Measurements from ENCODE around the gene DMD. TPM values are rescaled to one million over a fixed set of nuclear protein-coding genes. Genes with fewer than 3 reads are reported as not detected.

DMD gene
- polyA plus RNA-seq, 3 donors: 0.23 TPM; not detected in 2

- no peak for TF ChIP-seq CTCF (IDR thresholded peaks at IDR 0.05)
- Mint-ChIP-seq H3K4me3 (no peak overlapping the region), H3K27me3 (ENCODE audit: low read depth in 3 of 3) (peaks cover 0 to 3% (median 0%) of the 10 kb centered on the region in 3 donors), H3K4me1 (no peaks in the 10 kb centered on the region), H3K36me3 (no peaks in the 10 kb centered on the region), H3K9me3 (peaks cover 0 to 7% (median 2%) of the 10 kb centered on the region in 7 donors), H3K27ac (no peak overlapping the region)
- H3K9me3 ChIP-seq (replicated peaks in 1 of 2; ENCODE audit: control insufficient read depth in 1 of 2, insufficient read depth in 1 of 2, low read length in 2 of 2): no peaks in the 10 kb centered on the region
- intact Hi-C loops (cut with micrococcal nuclease): no loop called here
- H3K4me1 ChIP-seq (ENCODE audit: control insufficient read depth in 1 of 2, insufficient read depth in 2 of 2, low read length in 2 of 2): no peaks in the 10 kb centered on the region
- H4K20me1 ChIP-seq (ENCODE audit: insufficient read depth, low read length): no peaks in the 10 kb centered on the region
- H3K4me2 ChIP-seq (replicated peaks; ENCODE audit: extremely low read depth, low read length, poor library complexity, severe bottlenecking): no peak overlapping the region
- H3K27me3 ChIP-seq (ENCODE audit: control insufficient read depth in 2 of 2, insufficient read depth in 2 of 2, low read length in 2 of 2): no peaks in the 10 kb centered on the region
- DNase-seq: no peak
- H3K4me3 ChIP-seq (replicated peaks in 1 of 3; ENCODE audit: low read depth in 2 of 3, low read length in 3 of 3): no peak overlapping the region
- no peak overlapping the region for H3K27ac ChIP-seq (ENCODE audit: low read depth in 1 of 2, low read length in 2 of 2)
- no peak overlapping the region for H3K9ac ChIP-seq (ENCODE audit: insufficient read depth, low read length, poor library complexity, severe bottlenecking)
- no peaks in the 10 kb centered on the region for H3K36me3 ChIP-seq (replicated peaks in 1 of 2; ENCODE audit: control insufficient read depth in 1 of 2, insufficient read depth in 2 of 2, low read length in 2 of 2)
- H2AFZ ChIP-seq (ENCODE audit: insufficient read depth, low read depth, low read length, poor library complexity, severe bottlenecking): no peak overlapping the region
- H3K79me2 ChIP-seq (ENCODE audit: insufficient read depth, low read length): no peaks in the 10 kb centered on the region
- WGBS (ENCODE audit: insufficient coverage): 100% methylated on average over 1 of the region's 4 CpGs
Measured at GRCh38 chrX:31093639-31093975, 2117.7 kb downstream of the DMD start.

- H3K4me1 ChIP-seq (ENCODE audit: control insufficient read depth in 1 of 2, insufficient read depth in 2 of 2, low read length in 2 of 2): no peaks in the 10 kb centered on the region
Measured at GRCh38 chrX:31092970-31093638, 2118.2 kb downstream of the DMD start.

More at GRCh38 chrX:31092970-31093638, 2118.2 kb downstream of the DMD start:
- Histone ChIP-seq H3K27me3 (ENCODE audit: control insufficient read depth in 2 of 2, insufficient read depth in 2 of 2, low read length in 2 of 2) (no peaks in the 10 kb centered on the region), H3K9ac (ENCODE audit: insufficient read depth, low read length, poor library complexity, severe bottlenecking) (no peak overlapping the region), H4K20me1 (ENCODE audit: insufficient read depth, low read length) (no peaks in the 10 kb centered on the region), H3K4me2 (replicated peaks; ENCODE audit: extremely low read depth, low read length, poor library complexity, severe bottlenecking) (no peak overlapping the region), H3K36me3 (replicated peaks in 1 of 2; ENCODE audit: control insufficient read depth in 1 of 2, insufficient read depth in 2 of 2, low read length in 2 of 2) (no peaks in the 10 kb centered on the region), H3K4me3 (replicated peaks in 1 of 3; ENCODE audit: low read depth in 2 of 3, low read length in 3 of 3) (no peak overlapping the region), H3K79me2 (ENCODE audit: insufficient read depth, low read length) (no peaks in the 10 kb centered on the region), H2AFZ (ENCODE audit: insufficient read depth, low read depth, low read length, poor library complexity, severe bottlenecking) (no peak overlapping the region), H3K9me3 (replicated peaks in 1 of 2; ENCODE audit: control insufficient read depth in 1 of 2, insufficient read depth in 1 of 2, low read length in 2 of 2) (no peaks in the 10 kb centered on the region), H3K27ac (ENCODE audit: low read depth in 1 of 2, low read length in 2 of 2) (no peak overlapping the region)
- intact Hi-C loops (cut with micrococcal nuclease): no loop called here
- Mint-ChIP-seq H3K27ac (no peak overlapping the region), H3K36me3 (no peaks in the 10 kb centered on the region), H3K27me3 (ENCODE audit: low read depth in 3 of 3) (peaks cover 0 to 2% (median 0%) of the 10 kb centered on the region in 3 donors), H3K4me3 (no peak overlapping the region), H3K9me3 (peaks cover 0 to 6% (median 2%) of the 10 kb centered on the region in 7 donors), H3K4me1 (no peaks in the 10 kb centered on the region)
- WGBS (ENCODE audit: insufficient coverage): 100% methylated on average over 1 of the region's 3 CpGs
- TF ChIP-seq CTCF (IDR thresholded peaks at IDR 0.05): no peak
- DNase-seq: no peak

Data from CD14-positive monocyte (primary cell).